HG03469 (cell line): Measurements from ENCODE around the gene PLXNB1.

ENCODE experiments used
- ATAC-seq: cut with Tn5 transposase; IDR thresholded peaks from one replicate; pipeline ENCODE4 v1.9.1; 2021; ENCODE audit warnings: mild to moderate bottlenecking, moderate library complexity, moderate number of reproducible peaks; ENCODE audit not compliant: unreplicated experiment

The PLXNB1 gene

GRCh38 chr3:48372862-48373435 is 56.9 kb downstream of the PLXNB1 start:
- no peak for ATAC-seq

- no peak for ATAC-seq
Measured at GRCh38 chr3:48372377-48372770, 57.5 kb downstream of the PLXNB1 start.

- ATAC-seq: no peak
Measured at GRCh38 chr3:48371651-48372376, 58.1 kb downstream of the PLXNB1 start, which contains the start of gene FBXW12. Gene FBXW12 (plus strand): TSS chr3:48372219. CDS start chr3:48372768, 549 bp downstream.

- ATAC-seq: no peak
Measured at GRCh38 chr3:48370333-48370713, 59.6 kb downstream of the PLXNB1 start.

- no peak for ATAC-seq
Measured at GRCh38 chr3:48369693-48370332, 60.1 kb downstream of the PLXNB1 start.

GRCh38 chr3:48367201-48367600 is 62.7 kb downstream of the PLXNB1 start:
- no peak for ATAC-seq

- ATAC-seq: no peak
Measured at GRCh38 chr3:48364840-48365239, 65.0 kb downstream of the PLXNB1 start.

- ATAC-seq: no peak
Measured at GRCh38 chr3:48361928-48362327, 68.0 kb downstream of the PLXNB1 start.

- no peak for ATAC-seq
Measured at GRCh38 chr3:48356419-48356818, 73.5 kb downstream of the PLXNB1 start.

GRCh38 chr3:48353987-48354386 is 75.9 kb downstream of the PLXNB1 start:
- no peak for ATAC-seq
